GM12878 (cell line): ENCODE results near the gene ARFGAP3. TPM values are rescaled to one million over a fixed set of nuclear protein-coding genes. Genes with fewer than 3 reads are reported as not detected.

Experiments used
- ATAC-seq: fragments of 200-7000 bp; cut with Tn5 transposase; 3 replicates; pipeline ENCODE4 v1.9.1; 2020; ENCODE audit warnings: mild to moderate bottlenecking, moderate library complexity
- BruUV-seq: library from RNA; stranded (reverse); fragments of 400-500 nt; replicated peaks from 2 replicates; lab custom pipeline; 2021; lab: Mats Ljungman, UMichigan
- CTCF ChIA-PET: fragments of 300-600 bp; sonication (Branson Sonifier 250); formaldehyde crosslinking; extraction: SDS; loops from one replicate; lab custom pipeline; 2021; ENCODE audit warnings: inconsistent platforms; lab: Yijun Ruan, JAX
- POLR2A ChIA-PET: fragments of 350-600 bp; formaldehyde crosslinking; extraction: SDS; loops from one replicate; lab custom pipeline; 2021; ENCODE audit warnings: inconsistent platforms; lab: Charles Lee
- RAD21 ChIA-PET: fragments of 300-600 bp; sonication (Branson Sonifier 250); formaldehyde crosslinking; loops from one replicate; lab custom pipeline; 2023; ENCODE audit warnings: antibody characterized with exemption; ENCODE audit not compliant: unreplicated experiment; lab: Charles Lee
- SMC1A ChIA-PET: fragments of 300-600 bp; sonication (Branson Sonifier 250); formaldehyde crosslinking; loops from one replicate; lab custom pipeline; 2023; ENCODE audit not compliant: unreplicated experiment, uncharacterized antibody; lab: Charles Lee
- DNase-seq: peaks from one replicate; pipeline ENCODE4 v3.0.0-alpha.2; 2011; ENCODE audit warnings: low read depth, low spot score
- FAIRE-seq: peaks from 3 replicates; lab custom pipeline; 2011; peaks lifted over from hg19 to GRCh38; lab: Jason Lieb, UNC
- H2AFZ ChIP-seq: 2 replicates; pipeline ENCODE4 v1.6.0; 2011; ENCODE audit warnings: low read depth, low read length, control low read depth; ENCODE audit not compliant: control insufficient read depth
- H3K27ac ChIP-seq: 2 replicates; pipeline ENCODE4 v1.5.1; 2011; ENCODE audit warnings: control low read depth; ENCODE audit not compliant: control insufficient read depth, insufficient read depth
- H3K27me3 ChIP-seq, 2 experiments: replicated peaks in 1 of 2; 2 replicates each; pipeline versions ENCODE4 v1.6.0 to v1.6.1; 2011; ENCODE audit warnings: low read length in 1 of 2; ENCODE audit not compliant: control insufficient read depth in 2 of 2, insufficient read depth in 2 of 2
- H3K36me3 ChIP-seq, 2 experiments: 2 replicates each; pipeline ENCODE4 v1.5.1; 2011; ENCODE audit warnings: low read length in 1 of 2; ENCODE audit not compliant: control insufficient read depth in 2 of 2, insufficient read depth in 2 of 2
- H3K4me1 ChIP-seq: 2 replicates; pipeline ENCODE4 v1.6.1; 2011; ENCODE audit warnings: mild to moderate bottlenecking, low read length, moderate library complexity, mixed read lengths; ENCODE audit not compliant: control insufficient read depth, insufficient read depth
- H3K4me2 ChIP-seq: 2 replicates; pipeline ENCODE4 v1.6.0; 2011; ENCODE audit warnings: control low read depth; ENCODE audit not compliant: control insufficient read depth, insufficient read depth
- H3K4me3 ChIP-seq: fragments of 200-600 bp; sonication (generic); 2 replicates; pipeline ENCODE4 v1.5.1; 2016
- H3K79me2 ChIP-seq: 2 replicates; pipeline ENCODE4 v1.6.0; 2011; ENCODE audit warnings: low read length; ENCODE audit not compliant: control insufficient read depth, insufficient read depth
- H3K9ac ChIP-seq: 2 replicates; pipeline ENCODE4 v1.8.0; 2011; ENCODE audit warnings: low read length, control low read depth, mixed read lengths; ENCODE audit not compliant: control insufficient read depth, insufficient read depth
- H3K9me3 ChIP-seq: replicated peaks from 3 replicates; pipeline ENCODE4 v1.5.1; 2011; ENCODE audit warnings: mild to moderate bottlenecking, low read length; ENCODE audit not compliant: control insufficient read depth, insufficient read depth
- H4K20me1 ChIP-seq: 2 replicates; pipeline ENCODE4 v1.6.0; 2011; ENCODE audit not compliant: control insufficient read depth, insufficient read depth
- ELK1 ChIP-seq: IDR thresholded peaks from 2 replicates; pipeline ENCODE4 v1.6.1; 2012; ENCODE audit warnings: low read depth, low read length, improper control_type of control experiment
- MYB ChIP-seq: fragments of 150-350 bp; IDR thresholded peaks from 2 replicates; pipeline ENCODE4 v1.6.1; 2014; ENCODE audit warnings: mild to moderate bottlenecking, low read depth, low read length, borderline replicate concordance
- NFXL1 ChIP-seq: fragments of 450-650 bp; IDR thresholded peaks from 2 replicates; pipeline ENCODE4 v1.6.1; 2017; ENCODE audit warnings: antibody characterized with exemption, mild to moderate bottlenecking, borderline replicate concordance
- PKNOX1 ChIP-seq: fragments of 450-650 bp; IDR thresholded peaks from 2 replicates; pipeline ENCODE4 v1.6.1; 2016; ENCODE audit warnings: mild to moderate bottlenecking
- RB1 ChIP-seq: fragments of 450-650 bp; formaldehyde crosslinking; IDR thresholded peaks from 2 replicates; pipeline ENCODE4 v1.6.1; 2017; ENCODE audit warnings: mild to moderate bottlenecking, borderline replicate concordance
- SMARCA5 ChIP-seq: fragments of 450-650 bp; IDR thresholded peaks from 2 replicates; pipeline ENCODE4 v1.6.1; 2017; ENCODE audit warnings: mild to moderate bottlenecking
- YY1 ChIP-seq: IDR thresholded peaks from 2 replicates; pipeline ENCODE4 v1.6.1; 2011; ENCODE audit warnings: low read depth, mild to moderate bottlenecking, low read length
- ZNF687 ChIP-seq: fragments of 450-650 bp; IDR thresholded peaks from 2 replicates; pipeline ENCODE4 v1.6.1; 2017; ENCODE audit warnings: mild to moderate bottlenecking, moderate library complexity
- ZSCAN29 ChIP-seq: fragments of 450-650 bp; IDR thresholded peaks from 2 replicates; pipeline ENCODE4 v1.6.1; 2017; ENCODE audit warnings: mild to moderate bottlenecking, moderate library complexity
- WGBS: methylation state at CpG from one replicate; pipeline ENCODE4 v1.1.6; 2016; ENCODE audit warnings: low lambda C conversion rate; ENCODE audit not compliant: insufficient replicate concordance, insufficient coverage; ENCODE audit errors: missing lambda C conversion rate; 5-methylcytosine and 5-hydroxymethylcytosine counted together
- in situ Hi-C: fragments of 300-500 bp; cut with MboI; formaldehyde crosslinking; loops from 9 replicates; pipeline ENCODE4 v1.14.3; 2018; ENCODE audit warnings: mixed read lengths
- intact Hi-C: fragments of 100-400 bp; cut with micrococcal nuclease; formaldehyde crosslinking; loops from one replicate; pipeline ENCODE4 v1.14.2; 2022; ENCODE audit not compliant: unreplicated experiment
- polyA plus RNA-seq, 11 experiments: library from polyadenylated mRNA; depleted of rRNA in 4 of 11; unstranded in 6 of 11; stranded (reverse) in 5 of 11; fragments of >200 nt; fragmentation: Nextera tagmentation in 4 of 11; fragmentation: Illumina TruSeq in 1 of 11; extraction: Ambion mirVana in 4 of 11; extraction: Trizol in 1 of 11; gene quantifications; 1 replicate in 1 of 11; 2 replicates in 10 of 11; pipeline versions ENCODE4 v1.2.1 to v1.2.3, GENCODE V29; 2011 to 2016; ENCODE audit warnings: inconsistent platforms in 2 of 11, missing spikeins in 2 of 11, low read depth in 1 of 11
- total RNA-seq, 4 experiments: library from RNA; depleted of rRNA in 3 of 4; stranded (reverse); fragments of >200 nt in 3 of 4; fragmentation: Illumina TruSeq in 1 of 4; extraction: Trizol in 1 of 4; gene quantifications; 2 replicates each; pipeline versions ENCODE4 v1.2.1 to v1.2.3, GENCODE V29; 2013 to 2021

Gene ARFGAP3
- total and polyA plus RNA-seq, 10 of the 15 experiments (the other 5 are each of a cell fraction or from before 2014, with no cell fraction given): 29.7 to 50.8 (median 39.5) TPM

DNA sequence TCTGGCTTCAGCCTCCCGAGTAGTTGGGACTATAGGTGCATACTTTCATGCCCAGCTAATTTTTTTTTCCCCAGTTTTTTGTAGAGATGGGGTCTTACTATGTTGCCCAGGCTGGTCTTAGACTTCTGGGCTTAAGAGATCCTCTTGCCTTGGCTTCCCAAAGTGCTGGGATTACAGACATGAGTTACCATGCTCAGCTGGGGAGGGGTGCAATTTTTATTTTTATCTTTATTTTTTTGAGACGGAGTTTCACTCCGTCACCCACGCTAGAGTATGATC lies 86.7 kb downstream of the ARFGAP3 start:
- FAIRE-seq: no peak
- ChIA-PET POLR2A (interaction anchor here (0.5 to 1.6 kb wide), 5 partner anchors 18 to 107 kb away, joined by 3 to 14 read pairs (median 4); no protein-coding TSS in a partner anchor), SMC1A (interaction anchor here (1.8 to 2.7 kb wide), 2 partner anchors 18 to 53 kb away, joined by 5 to 12 read pairs; no protein-coding TSS in a partner anchor), CTCF (interaction anchor here (1.2 to 1.4 kb wide), 4 partner anchors 9 to 121 kb away, joined by 3 to 4 read pairs (median 3); partner anchors contain the start of gene CYB5R3), RAD21 (interaction anchor here (1.0 to 3.0 kb wide), 6 partner anchors 11 to 417 kb away, joined by 3 to 14 read pairs (median 4); partner anchors contain the start of gene ARFGAP3)
- no peak overlapping the region for H2AFZ ChIP-seq
- H4K20me1 ChIP-seq: no peaks in the 10 kb centered on the region
- no peak for TF ChIP-seq RB1
- no peak; the same call in 1 of the 2 replicates for TF ChIP-seq SMARCA5
- TF ChIP-seq ZSCAN29: no peak
- no peak for TF ChIP-seq ELK1
- TF ChIP-seq PKNOX1: no peak
- TF ChIP-seq ZNF687: no peak
- no peak for TF ChIP-seq NFXL1
- TF ChIP-seq YY1: no peak
- TF ChIP-seq MYB: no peak
- H3K4me3 ChIP-seq: no peak overlapping the region
- no peak overlapping the region for H3K9ac ChIP-seq
- in situ Hi-C loops: no loop called here
- intact Hi-C loops: no loop called here
- TSS peak; percentile 85 for BruUV-seq
- peak overlapping the region; percentile 97 for H3K4me2 ChIP-seq
- H3K27ac ChIP-seq: peak overlapping the region; percentile 70
- no peak for DNase-seq
- H3K36me3 ChIP-seq: no peaks in the 10 kb centered on the region
- H3K4me1 ChIP-seq: peaks cover 38% of the 10 kb centered on the region
- WGBS: 46% methylated on average over 4 of the region's 4 CpGs
- no peaks in the 10 kb centered on the region; a peak in 1 of 4 replicates for H3K27me3 ChIP-seq
- no peaks in the 10 kb centered on the region for H3K79me2 ChIP-seq
- H3K9me3 ChIP-seq: no peaks in the 10 kb centered on the region
- ATAC-seq: no peak
